Stimulated activated CD8-positive, alpha-beta memory T cell treated with anti-CD3 and anti-CD28 coated beads, Interleukin-4, amount 100 ng/mL, for 1 hour (primary cell): Measurements from ENCODE around the gene MRPL9.

Experiments used
- DNase-seq, 2 donors: peaks; one replicate each; pipeline ENCODE4 v3.0.0-alpha.2; 2020; ENCODE audit warnings: low read depth in 2 of 2, low spot score in 1 of 2

Gene MRPL9

DNA sequence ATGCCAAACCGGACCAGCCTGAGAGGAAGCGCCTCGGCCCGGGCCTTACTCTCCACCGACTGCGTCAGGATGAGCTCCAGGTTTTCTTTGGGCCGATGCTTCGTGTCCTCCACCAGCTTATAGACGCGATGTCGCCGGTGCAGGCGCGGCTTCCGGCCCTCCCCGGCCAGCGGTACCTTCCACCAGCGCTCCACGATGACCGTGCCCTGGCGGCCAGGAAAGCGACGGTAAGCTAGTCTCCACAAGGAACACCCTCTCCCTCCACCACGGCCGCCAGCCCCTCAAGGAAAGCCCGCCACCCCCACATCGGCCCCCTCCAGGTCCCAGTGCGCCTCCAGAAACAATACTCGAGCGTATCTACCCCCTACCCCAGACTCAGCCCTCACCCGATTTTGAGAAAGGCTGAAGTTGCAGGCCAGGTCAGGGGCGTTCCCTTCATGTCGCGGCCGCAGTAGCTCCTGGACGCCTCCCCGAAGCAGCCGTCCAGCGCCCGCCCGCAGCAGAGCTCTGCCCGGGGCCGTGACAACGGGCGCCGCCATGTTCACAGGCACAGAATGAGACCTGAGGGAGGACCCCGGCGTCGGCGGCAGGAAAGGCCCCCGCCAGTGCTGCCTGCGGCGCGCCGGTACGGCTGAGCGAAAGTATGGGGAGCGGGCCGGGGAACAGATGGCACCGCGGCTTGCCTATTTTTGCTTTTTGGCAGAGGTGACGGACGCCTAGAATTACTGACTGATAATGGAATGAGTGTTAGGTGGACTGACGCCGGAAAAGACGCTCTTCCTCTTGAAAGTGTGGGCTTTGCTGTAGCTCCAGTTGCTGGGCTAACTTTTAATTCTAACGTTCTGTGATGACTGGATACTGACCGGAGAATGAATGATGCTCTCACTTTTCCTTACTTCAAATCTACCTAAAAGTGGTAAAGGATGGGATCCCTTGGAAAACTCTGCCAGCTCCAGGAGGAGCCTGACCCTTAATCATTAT lies at the start of gene MRPL9:
MRPL9 (minus strand) TSS at position 556 of the 981 bp plus-strand sequence; CDS start at position 539, 17 bp downstream.
- DNase-seq: peak; percentile 54 to 70

DNA sequence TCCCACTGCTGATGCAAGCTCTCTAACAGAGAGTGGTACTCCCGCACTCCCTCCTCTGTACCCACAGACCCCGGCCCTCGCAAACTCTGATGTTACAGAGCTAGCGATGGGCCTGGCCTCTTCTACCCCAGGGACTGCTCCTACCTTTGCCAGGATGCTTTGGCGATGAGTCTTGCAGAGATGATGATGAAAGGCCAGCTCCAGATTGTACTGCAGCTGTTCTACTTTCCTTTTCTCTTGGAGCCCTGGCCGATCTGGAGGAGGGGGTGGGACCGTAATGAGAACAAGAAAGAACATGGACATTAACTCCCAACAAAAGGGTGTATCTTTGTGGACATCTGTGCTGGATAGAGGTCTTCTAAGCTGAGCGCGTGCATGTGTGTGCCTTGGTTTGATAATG lies 47.9 kb upstream of the MRPL9 start:
- DNase-seq: no peak

DNA sequence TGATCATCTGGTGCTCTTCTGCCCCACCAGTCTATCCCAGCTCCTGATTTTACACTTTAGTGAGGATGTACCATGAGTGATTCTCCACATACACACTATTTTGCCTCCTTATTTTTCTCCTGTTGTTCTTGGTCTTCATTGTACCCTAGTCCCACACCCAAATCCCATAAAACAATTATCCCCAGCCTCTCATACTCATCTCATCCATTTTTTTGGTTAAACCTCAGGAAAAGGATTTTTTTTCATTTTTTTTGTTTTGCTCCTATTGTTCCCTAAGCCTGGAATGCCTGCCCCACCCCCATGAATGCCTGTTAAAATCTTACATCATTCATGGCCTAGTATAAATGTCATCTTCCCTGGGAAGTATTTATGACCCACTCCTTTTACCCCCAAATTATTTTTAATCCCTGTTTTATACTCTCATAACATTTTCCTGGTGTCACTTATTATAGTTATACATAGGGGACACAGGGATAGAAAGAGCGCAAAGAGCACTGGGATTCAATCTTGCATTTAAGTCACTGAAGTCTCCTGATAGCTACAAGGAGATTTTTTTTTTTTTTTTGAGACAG lies 46.8 kb upstream of the MRPL9 start:
- no peak for DNase-seq

DNA sequence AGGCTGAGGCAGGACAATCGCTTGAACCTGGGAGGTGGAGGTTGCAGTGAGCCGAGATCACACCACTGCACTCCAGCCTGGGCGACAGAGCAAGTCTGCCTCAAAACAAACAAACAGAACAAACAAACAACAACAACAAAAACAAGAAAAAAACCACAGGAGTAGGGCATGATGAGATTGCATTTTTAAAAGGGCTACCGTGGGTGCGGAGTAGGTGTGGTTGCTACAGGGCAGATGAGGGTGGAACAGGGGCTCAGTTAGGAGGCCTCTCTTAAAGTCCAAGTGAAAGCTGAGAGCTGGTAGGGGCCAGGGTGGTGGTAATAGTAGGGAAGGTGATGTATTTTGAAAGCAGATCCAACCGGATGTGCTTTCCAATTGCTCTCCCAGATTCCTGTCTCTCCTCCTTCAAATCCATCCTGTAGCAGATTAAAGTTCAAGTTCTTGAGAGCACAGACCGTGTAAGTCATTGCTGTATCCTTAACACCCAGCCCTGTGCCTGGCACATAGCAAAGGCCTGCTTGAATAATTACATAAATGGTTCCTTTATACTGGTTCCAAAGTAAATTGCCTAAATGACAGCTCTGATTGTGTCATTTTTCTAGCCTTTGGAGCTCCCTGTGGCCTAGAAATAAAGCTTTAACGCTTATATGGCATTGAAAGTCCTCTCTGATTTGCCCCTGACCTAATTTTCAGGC lies 46.1 kb upstream of the MRPL9 start:
- no peak for DNase-seq

DNA sequence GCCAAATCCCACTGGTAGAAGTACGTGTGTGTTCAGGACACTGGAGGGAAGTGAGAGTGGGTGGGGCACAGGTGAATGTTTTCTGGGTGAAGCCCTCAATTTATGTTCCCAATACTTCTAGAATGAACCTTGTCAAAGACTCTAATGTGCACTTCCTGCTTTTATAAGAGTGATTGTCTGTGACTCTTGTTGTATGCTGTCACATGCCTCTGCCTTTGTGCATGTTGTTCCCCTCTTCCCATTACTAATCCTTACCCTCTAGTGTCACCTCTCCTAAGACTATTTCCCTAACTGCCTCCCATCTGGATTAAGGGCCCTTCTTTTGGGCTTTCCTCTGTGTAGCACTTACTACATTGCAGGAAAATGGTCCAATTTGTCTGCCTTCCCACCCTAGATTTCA lies 44.5 kb upstream of the MRPL9 start:
- no peak for DNase-seq

DNA sequence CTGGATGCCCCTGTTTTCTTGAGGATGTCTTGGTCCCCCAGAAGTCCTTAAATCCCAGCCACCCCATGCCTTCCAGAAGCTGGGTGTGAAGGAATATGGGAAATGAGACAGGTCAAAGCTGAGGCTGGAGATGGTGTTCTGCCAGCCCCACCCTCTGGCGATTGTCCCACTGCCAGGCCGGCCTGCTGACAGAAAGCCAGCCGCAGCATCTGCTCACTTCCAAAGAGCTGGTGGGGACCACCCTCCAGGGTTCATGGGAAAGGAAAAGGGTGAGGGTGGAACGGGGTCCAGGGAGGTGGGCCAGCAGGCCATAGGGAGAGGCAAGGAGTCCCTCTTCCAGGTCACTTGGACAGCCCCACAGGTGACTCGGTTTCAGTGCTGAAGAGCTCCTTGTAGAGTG lies 43.8 kb upstream of the MRPL9 start:
- no peak for DNase-seq

DNA sequence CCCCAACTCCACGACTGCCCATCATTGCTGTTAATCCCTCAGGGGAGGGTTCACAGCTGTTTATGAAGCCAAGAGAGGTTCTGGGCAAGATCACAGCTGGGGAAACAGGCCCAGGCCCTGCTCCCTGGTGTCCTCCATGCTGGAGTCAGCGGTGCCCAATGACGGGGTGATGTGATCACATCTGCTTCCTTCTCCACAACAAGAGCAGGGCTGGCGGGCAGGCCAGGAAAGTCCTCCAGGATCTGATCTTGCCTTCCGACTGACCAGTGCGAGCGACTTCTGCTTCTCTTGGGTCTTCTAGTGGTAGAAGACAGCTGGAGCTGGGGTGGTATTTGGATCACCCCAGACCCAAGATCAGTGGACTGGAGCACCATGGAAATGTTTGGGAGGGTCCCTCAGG lies 42.9 kb upstream of the MRPL9 start:
- DNase-seq: no peak

DNA sequence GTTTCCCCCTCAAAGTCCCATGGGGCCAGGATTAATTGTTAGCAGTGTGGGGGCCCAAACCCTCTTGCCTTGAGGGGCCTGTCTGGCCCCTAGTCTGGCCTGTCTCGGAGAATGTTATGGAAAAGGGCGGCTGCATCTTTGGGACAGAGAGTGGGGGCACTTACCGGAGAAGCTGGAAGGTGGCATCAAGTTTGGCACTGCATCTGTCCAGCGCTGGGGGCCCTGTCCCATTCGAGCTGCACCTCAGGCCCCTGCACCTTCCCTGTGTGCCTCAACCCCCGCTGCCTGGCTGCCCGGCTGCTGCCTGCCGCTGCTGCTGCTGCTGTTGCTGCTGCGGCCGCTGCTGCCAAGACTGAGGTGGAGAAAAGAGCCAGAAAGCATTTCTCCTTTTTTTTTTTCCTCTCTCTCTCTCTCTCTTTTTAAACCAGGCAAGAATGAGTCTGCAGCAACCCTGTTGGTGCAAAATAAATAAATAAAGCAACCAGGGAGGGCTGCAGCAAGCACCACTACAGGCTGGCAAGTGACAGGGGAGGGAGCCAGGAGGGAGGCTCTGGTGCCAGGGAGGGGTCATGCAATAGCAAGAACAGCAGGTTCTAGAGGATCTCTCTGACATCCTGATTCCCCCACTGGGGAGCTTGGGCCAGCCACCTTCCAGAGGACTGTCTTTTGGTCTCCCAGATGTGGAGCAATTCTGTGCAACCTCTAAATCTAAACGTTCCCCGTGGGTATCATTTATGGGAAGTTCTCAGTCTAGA lies 41.9 kb upstream of the MRPL9 start, which contains the start of gene LINGO4:
LINGO4 (minus strand) TSS at position 354 of the 755 bp plus-strand sequence. CDS start 2,715 bp downstream, outside the sequence.
- DNase-seq: no peak

DNA sequence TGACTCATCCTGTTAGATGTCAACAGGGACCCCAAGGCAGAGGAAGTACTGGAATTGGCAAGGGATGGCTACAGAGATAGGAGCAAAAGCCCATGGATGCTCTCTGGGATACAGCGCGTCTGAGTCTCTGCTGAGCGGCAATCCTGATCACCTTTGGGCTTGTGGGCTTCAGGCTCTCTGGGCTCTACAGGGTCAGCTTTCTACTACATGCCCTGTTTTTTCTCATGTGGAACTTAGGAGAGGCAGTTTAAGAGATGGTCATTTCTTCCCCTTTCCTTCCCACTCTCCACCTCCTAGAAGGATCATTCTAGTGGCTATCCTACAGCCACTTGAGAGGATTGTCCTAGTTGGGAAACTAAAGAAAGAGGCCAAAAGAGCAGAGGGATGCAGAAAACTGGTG lies 40.6 kb upstream of the MRPL9 start:
- no peak for DNase-seq

DNA sequence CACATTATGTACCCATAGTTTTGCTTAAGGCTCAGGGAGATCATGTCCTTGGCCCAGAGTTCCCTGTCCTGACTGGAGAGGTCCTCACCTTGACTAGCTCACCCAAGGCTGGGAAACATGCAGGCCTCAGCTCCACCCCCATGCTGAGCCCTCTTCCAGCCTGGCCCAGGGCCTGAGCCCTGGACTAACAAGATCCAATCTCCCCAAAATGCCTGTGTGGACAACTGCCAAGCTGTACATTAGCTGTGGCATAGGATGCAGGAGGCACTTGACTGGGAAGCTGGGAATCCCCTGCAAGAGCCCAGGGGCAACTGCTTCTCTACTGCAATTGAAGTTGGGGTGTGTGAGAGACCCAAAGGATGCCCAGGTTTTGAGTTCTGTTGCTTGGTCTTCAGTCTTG lies 39.9 kb upstream of the MRPL9 start:
- DNase-seq: no peak

DNA sequence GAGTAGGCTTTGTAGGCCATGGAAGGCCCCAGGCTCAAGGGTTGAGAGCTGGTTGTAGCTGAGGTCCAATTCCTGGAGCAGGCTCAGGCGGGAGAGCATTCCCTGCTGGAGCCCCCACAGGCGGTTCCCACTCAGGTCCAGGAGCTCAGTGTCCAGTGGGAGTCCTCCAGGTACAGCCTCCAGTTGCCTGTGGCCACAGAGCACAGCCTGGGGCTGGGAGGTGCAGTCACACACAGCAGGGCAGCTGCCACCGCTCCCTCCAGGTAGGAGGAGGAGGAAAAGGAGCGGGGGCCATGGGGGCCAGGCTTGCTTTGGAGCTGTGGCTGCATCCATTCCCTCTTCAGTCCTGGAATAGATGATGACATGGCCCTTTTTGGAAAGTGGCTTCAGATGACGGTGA lies 39.1 kb upstream of the MRPL9 start:
- no peak for DNase-seq

DNA sequence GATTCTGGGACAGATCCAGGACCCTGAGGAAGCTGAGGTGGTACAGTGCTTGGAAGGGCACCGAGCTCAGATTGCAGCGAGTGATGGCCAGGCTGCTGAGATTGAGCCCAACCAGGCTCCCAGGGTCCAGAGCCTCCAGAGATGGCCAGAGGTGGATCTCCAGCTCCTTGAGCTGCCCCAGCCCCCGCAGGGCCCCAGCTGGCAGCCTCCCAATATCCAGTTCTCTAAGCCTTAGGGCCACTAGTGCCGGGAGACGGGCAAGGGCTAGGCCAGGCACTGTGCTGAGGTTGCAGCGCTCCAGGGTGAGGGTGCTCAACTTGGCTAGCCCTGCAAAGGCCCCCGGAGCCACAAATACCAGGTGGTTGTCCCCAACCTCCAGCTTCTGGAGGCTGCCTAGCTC lies 38.5 kb upstream of the MRPL9 start:
- no peak for DNase-seq

DNA sequence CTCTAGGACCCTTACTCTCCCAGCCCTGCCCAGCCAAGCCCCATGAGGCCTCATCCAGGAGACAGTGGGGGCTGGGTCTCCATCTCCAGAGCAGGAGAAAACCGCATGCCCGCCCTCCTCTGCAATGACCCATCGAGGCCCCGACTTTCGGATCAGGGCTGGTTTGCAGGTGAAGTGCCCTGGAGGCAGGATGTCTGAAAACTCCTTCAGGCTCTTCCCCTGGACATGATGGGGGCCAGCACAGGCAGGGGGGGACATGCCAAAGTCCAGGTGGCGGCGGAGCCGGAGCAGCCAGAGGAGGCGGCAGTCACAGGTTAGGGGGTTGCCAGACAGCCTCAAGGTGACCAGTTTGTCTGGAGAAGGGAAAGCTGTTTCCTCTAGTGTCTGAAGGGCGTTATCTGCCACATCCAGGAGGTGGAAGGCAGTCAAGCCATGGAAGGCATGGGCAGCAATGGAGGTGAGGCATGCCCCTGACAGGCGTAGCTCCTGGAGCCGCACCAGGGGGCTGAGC lies 38.1 kb upstream of the MRPL9 start:
- DNase-seq: no peak

DNA sequence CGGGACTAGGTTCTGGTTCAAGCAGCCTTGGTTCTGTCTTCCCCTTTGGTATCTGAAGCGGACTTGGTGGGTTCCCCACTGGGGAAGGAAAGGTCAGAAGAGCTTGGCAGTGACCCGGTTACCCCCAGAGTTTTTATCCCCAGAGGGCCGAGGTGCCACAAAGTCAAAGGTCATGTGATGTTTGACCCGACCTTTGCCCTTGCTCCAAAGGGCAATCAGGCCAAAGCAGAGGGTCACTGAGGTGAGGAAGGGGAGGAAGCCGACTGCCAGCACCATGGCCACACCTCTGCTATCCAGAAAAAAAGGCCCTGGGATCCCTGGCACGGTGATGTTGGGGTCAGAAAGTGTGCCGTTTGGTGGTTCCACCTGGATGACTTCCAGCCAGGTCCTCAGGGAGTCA lies 37.5 kb upstream of the MRPL9 start:
- DNase-seq: no peak

DNA sequence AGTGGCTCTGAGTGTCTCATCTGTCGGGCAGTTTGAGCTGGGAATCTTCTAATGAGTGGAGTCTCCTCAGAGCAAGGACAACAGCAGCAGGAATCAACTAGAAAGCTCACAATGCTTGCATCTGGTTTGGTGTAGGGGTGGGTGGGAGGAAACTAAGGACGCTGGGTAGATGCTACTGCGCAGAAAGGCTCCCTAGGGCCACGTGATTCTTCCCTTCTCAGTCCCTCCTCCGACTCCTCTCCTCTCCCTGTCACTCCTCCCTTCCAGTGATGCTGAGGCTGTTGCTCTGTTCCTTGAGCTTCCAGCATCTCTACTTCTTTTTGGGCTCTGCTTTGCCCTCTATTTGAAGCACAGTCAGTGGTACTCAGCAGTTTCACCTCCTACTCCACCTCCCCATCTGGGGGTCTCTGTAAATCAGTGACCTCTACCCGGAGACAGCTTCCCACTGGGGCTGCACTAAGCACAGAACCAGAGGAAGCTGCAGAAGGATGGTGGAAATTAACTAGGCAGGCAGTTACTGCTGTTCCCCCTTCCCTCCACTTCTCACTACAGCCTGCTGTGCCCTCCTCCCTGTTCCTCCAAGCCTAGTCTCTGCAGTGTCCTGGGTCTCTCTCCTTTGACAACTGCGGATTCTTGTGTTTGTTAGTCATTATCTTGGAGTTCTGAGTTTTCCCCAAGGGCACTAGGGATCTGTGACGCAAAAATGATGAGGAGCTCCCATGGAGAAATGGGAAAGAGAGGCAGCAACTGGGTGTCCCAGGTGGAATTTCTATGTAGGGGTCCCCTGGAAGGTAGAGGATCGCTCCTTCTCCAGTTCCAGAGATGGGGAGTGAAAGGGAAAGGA lies 36.1 kb upstream of the MRPL9 start:
- DNase-seq: no peak

DNA sequence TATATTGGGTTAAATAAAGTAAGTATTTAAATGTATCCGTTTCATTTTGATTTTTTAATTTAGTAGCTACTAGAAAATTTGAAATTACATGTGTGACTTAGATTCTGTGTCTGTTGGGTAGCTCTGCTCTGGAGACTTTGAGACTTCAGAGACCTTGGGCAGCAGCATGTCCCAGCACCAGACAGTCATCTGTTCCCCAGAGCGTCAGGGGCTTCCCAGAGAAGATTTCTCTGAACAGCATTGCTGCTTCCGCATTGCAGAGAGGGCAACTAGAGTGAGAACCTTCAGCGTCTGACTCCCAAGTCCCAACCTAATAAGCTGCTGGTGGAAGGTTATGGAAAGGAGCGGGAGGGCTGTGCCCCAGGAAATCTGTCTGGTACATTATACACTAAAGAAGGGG lies 35.3 kb upstream of the MRPL9 start:
- DNase-seq: no peak

DNA sequence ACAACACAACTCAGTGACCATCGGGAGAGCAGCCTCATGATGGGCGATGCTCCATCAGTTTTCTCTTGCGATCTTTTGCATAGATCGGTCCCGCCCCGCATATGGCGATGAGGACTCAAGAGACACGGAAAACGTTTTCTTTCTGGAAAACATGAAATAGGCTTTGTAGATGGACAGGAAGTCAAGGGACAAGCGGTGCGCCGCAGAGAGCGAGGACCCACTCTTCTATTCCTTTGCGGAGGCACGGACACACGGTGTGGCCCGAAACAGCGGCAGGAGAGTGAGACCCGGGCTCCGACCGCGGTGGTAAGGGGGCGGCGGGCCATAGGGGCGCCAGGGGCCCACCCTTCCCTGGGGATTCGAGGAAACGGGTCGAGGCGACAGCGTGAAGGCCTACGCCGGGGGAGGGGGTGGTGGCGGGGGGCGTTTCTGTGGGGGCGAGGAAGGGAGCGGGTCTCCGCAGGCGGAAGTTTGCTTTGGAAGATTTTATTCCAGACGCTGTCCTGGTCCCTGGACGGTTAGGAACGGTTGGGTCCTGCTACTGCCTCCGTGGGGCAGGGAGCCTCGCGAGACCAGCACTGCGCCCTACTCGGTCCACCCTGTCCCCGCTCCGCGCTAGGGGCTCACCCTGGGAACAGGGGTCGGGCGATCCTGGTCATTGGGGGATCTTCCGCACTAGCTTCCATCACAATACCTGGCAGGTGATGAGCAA lies 27.8 kb upstream of the MRPL9 start:
- DNase-seq: peak in 1 of 2 donors; percentile 0

DNA sequence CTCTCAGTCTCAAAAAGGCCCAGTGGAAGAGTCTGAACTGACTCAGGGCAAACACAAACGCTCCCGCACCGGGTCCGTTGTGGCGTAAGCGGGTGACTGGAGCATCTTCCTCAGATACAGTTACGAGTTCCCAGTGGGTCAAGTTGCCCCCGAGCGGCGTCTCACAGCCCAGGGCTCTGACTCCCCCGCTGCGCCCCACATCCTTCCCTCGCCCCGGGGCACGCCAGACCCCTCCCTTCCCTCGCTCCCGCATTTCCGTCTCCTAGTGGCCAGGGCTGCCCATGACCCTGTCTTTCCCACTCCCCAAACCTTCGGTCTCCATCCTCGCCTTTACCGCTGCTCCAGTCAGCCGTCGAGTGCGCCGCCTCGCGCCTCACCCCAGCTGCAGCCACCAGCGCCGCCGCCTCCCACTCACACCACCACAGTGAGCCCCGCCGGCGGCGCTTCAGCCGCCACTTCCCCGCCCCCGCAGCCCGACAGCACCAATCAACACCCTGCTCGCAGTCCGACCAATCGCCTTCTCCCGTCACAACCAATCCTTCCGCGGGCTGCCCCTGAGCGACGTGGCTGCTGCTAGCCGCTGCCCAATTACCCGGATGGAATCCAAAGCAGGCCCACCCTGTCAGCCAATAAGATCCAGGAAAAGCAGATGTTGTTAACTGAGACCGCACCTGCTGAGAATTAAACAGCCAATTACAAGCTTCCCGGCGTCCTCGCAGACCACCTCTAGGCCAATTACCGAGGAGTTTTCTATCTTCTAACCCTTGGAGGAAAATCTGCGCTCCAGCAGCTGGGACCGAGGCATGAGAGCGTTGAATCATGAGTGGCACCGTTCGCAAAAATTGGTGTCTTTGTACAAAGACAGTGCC lies 27.0 kb upstream of the MRPL9 start, which contains the start of gene TDRKH:
TDRKH (minus strand) TSS at position 430 of the 869 bp plus-strand sequence. CDS start 7,478 bp downstream, outside the sequence.
- DNase-seq: peak; percentile 93 to 96
